ENCODE measurements around the gene LRRC52. TPM values are rescaled to one million over a fixed set of nuclear protein-coding genes. Genes with fewer than 3 reads are reported as not detected.
A peak's percentile ranks its signal among the peaks of the same experiment; 100 is the strongest.

LRRC52 gene
- total RNA-seq, 1 donor from 2014 or later = 0.44 TPM

- H3K4me3 ChIP-seq = no peak overlapping the region
- intact Hi-C loops (cut with DNase I) = no loop called here
- no peaks in the 10 kb centered on the region for H3K9me3 ChIP-seq
- H3K27ac ChIP-seq = no peak overlapping the region
- DNase-seq (no peak), ATAC-seq (no peak)
- H3K4me1 ChIP-seq = no peaks in the 10 kb centered on the region
- H3K27me3 ChIP-seq (ENCODE audit: low read depth) = no peaks in the 10 kb centered on the region
- no peaks in the 10 kb centered on the region for H3K36me3 ChIP-seq
- TF ChIP-seq, protein P1, sequence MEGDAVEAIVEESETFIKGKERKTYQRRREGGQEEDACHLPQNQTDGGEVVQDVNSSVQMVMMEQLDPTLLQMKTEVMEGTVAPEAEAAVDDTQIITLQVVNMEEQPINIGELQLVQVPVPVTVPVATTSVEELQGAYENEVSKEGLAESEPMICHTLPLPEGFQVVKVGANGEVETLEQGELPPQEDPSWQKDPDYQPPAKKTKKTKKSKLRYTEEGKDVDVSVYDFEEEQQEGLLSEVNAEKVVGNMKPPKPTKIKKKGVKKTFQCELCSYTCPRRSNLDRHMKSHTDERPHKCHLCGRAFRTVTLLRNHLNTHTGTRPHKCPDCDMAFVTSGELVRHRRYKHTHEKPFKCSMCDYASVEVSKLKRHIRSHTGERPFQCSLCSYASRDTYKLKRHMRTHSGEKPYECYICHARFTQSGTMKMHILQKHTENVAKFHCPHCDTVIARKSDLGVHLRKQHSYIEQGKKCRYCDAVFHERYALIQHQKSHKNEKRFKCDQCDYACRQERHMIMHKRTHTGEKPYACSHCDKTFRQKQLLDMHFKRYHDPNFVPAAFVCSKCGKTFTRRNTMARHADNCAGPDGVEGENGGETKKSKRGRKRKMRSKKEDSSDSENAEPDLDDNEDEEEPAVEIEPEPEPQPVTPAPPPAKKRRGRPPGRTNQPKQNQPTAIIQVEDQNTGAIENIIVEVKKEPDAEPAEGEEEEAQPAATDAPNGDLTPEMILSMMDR (IDR thresholded peaks at IDR 0.05) = no peak
These were observed 16.4 kb upstream of the LRRC52 start for GRCh38 chr1:165527251-165528007.

GRCh38 chr1:165531021-165531420, 12.8 kb upstream of the LRRC52 start:
- no peaks in the 10 kb centered on the region for H3K27me3 ChIP-seq (ENCODE audit: low read depth)
- intact Hi-C loops (cut with DNase I) = no loop called here
- no peak for ATAC-seq
- H3K4me1 ChIP-seq = no peaks in the 10 kb centered on the region
- no peaks in the 10 kb centered on the region for H3K36me3 ChIP-seq
- H3K27ac ChIP-seq = no peak overlapping the region
- TF ChIP-seq, protein P1 (IDR thresholded peaks at IDR 0.05) = no peak
- no peak overlapping the region for H3K4me3 ChIP-seq
- H3K9me3 ChIP-seq = no peaks in the 10 kb centered on the region
- DNase-seq = no peak

- TF ChIP-seq, protein P1 (IDR thresholded peaks at IDR 0.05) = no peak
- H3K27me3 ChIP-seq (ENCODE audit: low read depth) = no peaks in the 10 kb centered on the region
- H3K4me1 ChIP-seq = no peaks in the 10 kb centered on the region
- ATAC-seq (peak in 1 of 2 donors; percentile 30), DNase-seq (no peak)
- no peak overlapping the region for H3K4me3 ChIP-seq
- no peaks in the 10 kb centered on the region for H3K9me3 ChIP-seq
- intact Hi-C loops (cut with DNase I) = no loop called here
- H3K27ac ChIP-seq = no peak overlapping the region
- no peaks in the 10 kb centered on the region for H3K36me3 ChIP-seq
These were observed 11.7 kb upstream of the LRRC52 start for GRCh38 chr1:165532053-165532452.

DNA sequence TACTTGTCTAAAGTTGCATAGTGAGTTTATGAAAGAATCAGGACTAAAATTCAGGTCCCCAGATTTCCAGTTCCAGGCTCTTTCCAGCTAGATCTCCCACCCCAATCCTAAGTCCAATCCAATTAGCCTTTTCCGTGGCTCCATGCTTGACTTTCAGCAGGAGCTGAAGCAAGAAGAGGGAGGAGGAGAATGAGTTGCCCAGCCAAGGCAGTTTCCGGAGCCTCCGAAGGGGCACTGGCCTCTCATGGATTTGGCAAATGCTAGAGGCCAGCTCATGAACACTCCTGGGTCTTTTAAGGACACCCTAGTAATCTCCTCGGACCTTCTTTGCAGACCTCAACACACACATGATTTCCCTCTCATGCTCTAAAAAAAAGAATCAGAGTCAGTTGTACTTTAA, 10.5 kb upstream of the LRRC52 start:
- no peak for DNase-seq
- Histone ChIP-seq H3K9me3 (no peaks in the 10 kb centered on the region), H3K4me3 (no peak overlapping the region), H3K36me3 (no peaks in the 10 kb centered on the region), H3K4me1 (no peaks in the 10 kb centered on the region), H3K27ac (no peak overlapping the region), H3K27me3 (ENCODE audit: low read depth) (no peaks in the 10 kb centered on the region)
- TF ChIP-seq, protein P1 (IDR thresholded peaks at IDR 0.05) = no peak
- no peak for ATAC-seq
- intact Hi-C loops (cut with DNase I) = no loop called here

GRCh38 chr1:165536016-165536415, 7.8 kb upstream of the LRRC52 start:
- no peak for DNase-seq

More at GRCh38 chr1:165536016-165536415, 7.8 kb upstream of the LRRC52 start:
- Histone ChIP-seq H3K27ac (no peak overlapping the region), H3K9me3 (no peaks in the 10 kb centered on the region), H3K27me3 (ENCODE audit: low read depth) (no peaks in the 10 kb centered on the region), H3K4me1 (no peaks in the 10 kb centered on the region), H3K36me3 (no peaks in the 10 kb centered on the region), H3K4me3 (no peak overlapping the region)
- intact Hi-C loops (cut with DNase I) = no loop called here
- TF ChIP-seq, protein P1 (IDR thresholded peaks at IDR 0.05) = no peak
- no peak for ATAC-seq

All from lower lobe of right lung (tissue), 2 donors.